ENCODE results near the gene INSYN2B.

GRCh38 chr5:169828385-169828784, 151.9 kb downstream of the INSYN2B start:
- no peak for TF ChIP-seq POLR2A (IDR thresholded peaks at IDR 0.05)
- no peak for TF ChIP-seq CTCF (IDR thresholded peaks at IDR 0.05)
